HepG2 (cell line): ENCODE measurements around the gene PTMA.

Source experiments
- ATF1 ChIP-seq: IDR thresholded peaks from 2 replicates; pipeline ENCODE4 v1.6.1; 2016; ENCODE audit warnings: mild to moderate bottlenecking, control low read depth
- ATF3 ChIP-seq: sonication (generic); formaldehyde crosslinking; IDR thresholded peaks from 2 replicates; pipeline ENCODE4 v1.4.0; 2020; ENCODE audit warnings: missing genetic modification reagents
- CTCF ChIP-seq: sonication (generic); formaldehyde crosslinking; IDR thresholded peaks from 2 replicates; pipeline ENCODE4 v1.5.0; 2020; ENCODE audit warnings: mild to moderate bottlenecking, missing genetic modification reagents, moderate library complexity
- EZH2 ChIP-seq: conservative IDR thresholded peaks from 2 replicates; pipeline ENCODE4 v1.6.1; 2012; ENCODE audit warnings: mild to moderate bottlenecking, low read depth, low read length, moderate library complexity
- SMC3 ChIP-seq: IDR thresholded peaks from 2 replicates; pipeline ENCODE4 v1.6.1; 2011; ENCODE audit warnings: low read length, improper control_type of control experiment
- SUZ12 ChIP-seq: fragments of 150-350 bp; IDR thresholded peaks from 2 replicates; pipeline ENCODE4 v1.6.1; 2014; ENCODE audit warnings: low read depth, low read length

- TF ChIP-seq ATF1 (no peak), CTCF (no peak), SMC3 (no peak), EZH2 (no peak), SUZ12 (no peak), ATF3 (CRISPR knock-in tag) (no peak)
These were observed 12.3 kb upstream of the PTMA start for GRCh38 chr2:231696004-231696367.
